HEK293 (cell line): ENCODE results near the gene FASTK.

ENCODE experiments used
- AEBP2 ChIP-seq: fragments of 450-650 bp; formaldehyde crosslinking; IDR thresholded peaks from 2 replicates; pipeline ENCODE4 v1.5.1; 2016; ENCODE audit warnings: missing biosample characterization, missing genetic modification characterization, borderline replicate concordance
- CTCF ChIP-seq: fragments of 450-650 bp; formaldehyde crosslinking; IDR thresholded peaks from 2 replicates; pipeline ENCODE4 v1.5.1; 2016; ENCODE audit warnings: missing biosample characterization, missing genetic modification characterization
- GLI2 ChIP-seq: fragments of 450-650 bp; formaldehyde crosslinking; IDR thresholded peaks from 2 replicates; pipeline ENCODE4; 2017; ENCODE audit warnings: missing biosample characterization, missing genetic modification characterization, low read depth, borderline replicate concordance
- HOXC10 ChIP-seq: sonication (generic); formaldehyde crosslinking; IDR thresholded peaks from 2 replicates; pipeline ENCODE4 v1.8.1; 2023; ENCODE audit warnings: mild to moderate bottlenecking, missing genetic modification reagents
- KLF7 ChIP-seq: fragments of 450-650 bp; formaldehyde crosslinking; IDR thresholded peaks from 2 replicates; pipeline ENCODE4 v1.5.1; 2016; ENCODE audit warnings: missing biosample characterization, missing genetic modification characterization, borderline replicate concordance
- PRDM6 ChIP-seq: fragments of 450-650 bp; formaldehyde crosslinking; IDR thresholded peaks from 2 replicates; pipeline ENCODE4 v1.5.1; 2017; ENCODE audit warnings: missing biosample characterization, missing genetic modification characterization
- REPIN1 ChIP-seq: fragments of 450-650 bp; formaldehyde crosslinking; IDR thresholded peaks from 2 replicates; pipeline ENCODE4 v1.5.1; 2017; ENCODE audit warnings: missing biosample characterization, missing genetic modification characterization, low read depth
- SETDB1 ChIP-seq: IDR thresholded peaks from one replicate; pipeline ENCODE4 v1.6.1; 2017; ENCODE audit warnings: mild to moderate bottlenecking, low read length, moderate library complexity, mixed read lengths; ENCODE audit not compliant: insufficient read length
- SP7 ChIP-seq: fragments of 450-650 bp; formaldehyde crosslinking; IDR thresholded peaks from 2 replicates; pipeline ENCODE4 v1.5.1; 2016; ENCODE audit warnings: missing biosample characterization, missing genetic modification characterization
- TRIM28 ChIP-seq: IDR thresholded peaks from 2 replicates; pipeline ENCODE4 v1.6.1; 2011; ENCODE audit warnings: low read length, control low read depth, borderline replicate concordance
- ZBTB11 ChIP-seq: fragments of 450-650 bp; formaldehyde crosslinking; conservative IDR thresholded peaks from 2 replicates; pipeline ENCODE4 v1.5.1; 2016; ENCODE audit warnings: low read depth, missing biosample characterization, missing genetic modification characterization
- ZEB2 ChIP-seq: fragments of 450-650 bp; formaldehyde crosslinking; IDR thresholded peaks from 2 replicates; pipeline ENCODE4 v1.5.1; 2016; ENCODE audit warnings: missing biosample characterization, missing genetic modification characterization
- ZNF148 ChIP-seq: fragments of 450-650 bp; formaldehyde crosslinking; IDR thresholded peaks from 2 replicates; pipeline ENCODE4 v1.5.0; 2017; ENCODE audit warnings: missing biosample characterization, missing genetic modification characterization, borderline replicate concordance
- ZNF155 ChIP-seq: fragments of 450-650 bp; formaldehyde crosslinking; IDR thresholded peaks from 2 replicates; pipeline ENCODE4 v1.5.1; 2016; ENCODE audit warnings: missing biosample characterization, missing genetic modification characterization
- ZNF19 ChIP-seq: fragments of 450-650 bp; formaldehyde crosslinking; IDR thresholded peaks from 2 replicates; pipeline ENCODE4; 2016; ENCODE audit warnings: missing biosample characterization, missing genetic modification characterization, low read depth
- ZNF26 ChIP-seq: fragments of 450-650 bp; formaldehyde crosslinking; IDR thresholded peaks from 2 replicates; pipeline ENCODE4 v1.5.1; 2016; ENCODE audit warnings: missing biosample characterization, missing genetic modification characterization
- ZNF423 ChIP-seq: fragments of 450-650 bp; formaldehyde crosslinking; IDR thresholded peaks from 2 replicates; pipeline ENCODE4 v1.5.1; 2016; ENCODE audit warnings: missing biosample characterization, missing genetic modification characterization
- ZNF513 ChIP-seq: fragments of 450-650 bp; IDR thresholded peaks from 2 replicates; pipeline ENCODE4 v1.5.1; 2018; ENCODE audit warnings: missing biosample characterization, missing genetic modification characterization
- ZNF549 ChIP-seq: fragments of 450-650 bp; IDR thresholded peaks from 2 replicates; pipeline ENCODE4 v1.5.1; 2018; ENCODE audit warnings: missing biosample characterization, missing genetic modification characterization, mild to moderate bottlenecking, inconsistent platforms, moderate library complexity
- ZNF654 ChIP-seq: fragments of 450-650 bp; formaldehyde crosslinking; IDR thresholded peaks from 2 replicates; pipeline ENCODE4 v1.5.1; 2016; ENCODE audit warnings: low read depth, missing biosample characterization, missing genetic modification characterization
- ZNF677 ChIP-seq: fragments of 450-650 bp; IDR thresholded peaks from 2 replicates; pipeline ENCODE4 v1.5.0; 2018; ENCODE audit warnings: missing biosample characterization, mild to moderate bottlenecking, missing genetic modification characterization, moderate library complexity
- ZNF701 ChIP-seq: fragments of 450-650 bp; formaldehyde crosslinking; IDR thresholded peaks from 2 replicates; pipeline ENCODE4 v1.5.1; 2016; ENCODE audit warnings: missing biosample characterization, missing genetic modification characterization
- ZNF707 ChIP-seq: fragments of 450-650 bp; formaldehyde crosslinking; IDR thresholded peaks from 2 replicates; pipeline ENCODE4 v1.5.1; 2016; ENCODE audit warnings: missing biosample characterization, missing genetic modification characterization
- ZNF747 ChIP-seq: fragments of 450-650 bp; formaldehyde crosslinking; IDR thresholded peaks from 2 replicates; pipeline ENCODE4 v1.5.1; 2016; ENCODE audit warnings: missing biosample characterization, missing genetic modification characterization
- ZNF76 ChIP-seq: fragments of 450-650 bp; formaldehyde crosslinking; IDR thresholded peaks from 2 replicates; pipeline ENCODE4; 2016; ENCODE audit warnings: low read depth, missing biosample characterization, missing genetic modification characterization, borderline replicate concordance

FASTK gene

GRCh38 chr7:151028131-151028947 lies 52.3 kb downstream of the FASTK start, which contains the start of gene ABCB8 (continued):
- TF ChIP-seq ZBTB11 (peak; percentile 20), CTCF (tag by site-specific recombination) (peak; percentile 97), ZNF677 (tag by site-specific recombination) (no peak), ZNF707 (no peak), ZNF701 (tag by site-specific recombination) (no peak), ZNF155 (tag by site-specific recombination) (no peak), SETDB1 (no peak), PRDM6 (tag by site-specific recombination) (no peak), ZNF148 (tag by site-specific recombination) (no peak), ZNF19 (tag by site-specific recombination) (no peak), GLI2 (tag by site-specific recombination) (no peak), REPIN1 (tag by site-specific recombination) (no peak), SP7 (peak; percentile 78), AEBP2 (tag by site-specific recombination) (no peak), ZNF747 (tag by site-specific recombination) (no peak), TRIM28 (peak; percentile 79; the same call in 1 of the 2 replicates), ZNF26 (no peak), ZNF513 (no peak), ZNF423 (tag by site-specific recombination) (peak; percentile 64; the same call in 1 of the 2 replicates), HOXC10 (peak; percentile 96; the same call in 1 of the 2 replicates), ZNF654 (peak; percentile 44), ZNF549 (no peak), ZNF76 (tag by site-specific recombination) (peak; percentile 98), KLF7 (tag by site-specific recombination) (peak; percentile 84; the same call in 1 of the 2 replicates), ZEB2 (peak; percentile 76)
